Panc1 (cell line): ENCODE results near the gene C1orf159. TPM values are rescaled to one million over a fixed set of nuclear protein-coding genes. Genes with fewer than 3 reads are reported as not detected.

Experiments used
- ATAC-seq: fragments of 200-7000 bp; cut with Tn5 transposase; 2 replicates; pipeline ENCODE4 v1.9.1; 2020; ENCODE audit warnings: mild to moderate bottlenecking, moderate library complexity
- BruUV-seq: library from RNA; stranded (reverse); fragments of 400-500 nt; replicated peaks from 2 replicates; lab custom pipeline; 2021; lab: Mats Ljungman, UMichigan
- CTCF ChIA-PET: fragments of 300-600 bp; sonication (Branson Sonifier 250); formaldehyde crosslinking; loops from one replicate; lab custom pipeline; 2022; ENCODE audit warnings: antibody characterized with exemption; lab: Charles Lee
- POLR2A ChIA-PET: fragments of 300-600 bp; sonication (Branson Sonifier 250); formaldehyde crosslinking; loops from one replicate; lab custom pipeline; 2022; ENCODE audit warnings: antibody characterized with exemption; lab: Charles Lee
- DNase-seq: peaks from one replicate; pipeline ENCODE4 v3.0.0-alpha.2; 2010; ENCODE audit warnings: low read depth, low spot score
- H3K27ac ChIP-seq: 2 replicates; pipeline ENCODE4 v1.5.1; 2011; ENCODE audit warnings: mild to moderate bottlenecking, low read length, inconsistent platforms
- H3K27me3 ChIP-seq: fragments of 200-500 bp; sonication (Bioruptor generic); 2 replicates; pipeline ENCODE4 v1.6.0; 2014; ENCODE audit warnings: low read length, inconsistent platforms; ENCODE audit not compliant: control insufficient read depth, insufficient read depth
- H3K36me3 ChIP-seq: fragments of 200-500 bp; sonication (Bioruptor generic); 2 replicates; pipeline ENCODE4 v1.5.1; 2014; ENCODE audit warnings: inconsistent platforms, mild to moderate bottlenecking, low read length, moderate library complexity; ENCODE audit not compliant: control insufficient read depth, insufficient read depth
- H3K4me1 ChIP-seq: 2 replicates; pipeline ENCODE4 v1.5.1; 2011; ENCODE audit warnings: inconsistent platforms, mild to moderate bottlenecking, low read length, moderate library complexity; ENCODE audit not compliant: control insufficient read depth, insufficient read depth
- H3K4me3 ChIP-seq, 2 experiments: 2 replicates each; pipeline ENCODE4 v1.5.1; 2011 to 2012; ENCODE audit warnings: low read depth in 2 of 2, low read length in 2 of 2, mild to moderate bottlenecking in 2 of 2, inconsistent platforms in 1 of 2, moderate library complexity in 1 of 2
- H3K9me3 ChIP-seq: fragments of 200-500 bp; sonication (Bioruptor generic); 2 replicates; pipeline ENCODE4 v1.5.1; 2014; ENCODE audit warnings: low read depth, mild to moderate bottlenecking, inconsistent platforms, low read length, moderate library complexity; ENCODE audit not compliant: control insufficient read depth, insufficient read depth
- POLR2AphosphoS5 ChIP-seq: IDR thresholded peaks from 2 replicates; pipeline ENCODE4 v1.6.1; 2012; ENCODE audit warnings: mild to moderate bottlenecking, low read depth, low read length, moderate library complexity
- SIN3A ChIP-seq: IDR thresholded peaks from 2 replicates; pipeline ENCODE4 v1.6.1; 2012; ENCODE audit warnings: low read depth, mild to moderate bottlenecking, low read length, moderate library complexity, borderline replicate concordance; ENCODE audit not compliant: insufficient read depth
- TCF7L2 ChIP-seq: IDR thresholded peaks from 2 replicates; pipeline ENCODE4 v1.6.1; 2011; ENCODE audit warnings: mild to moderate bottlenecking, low read depth, low read length, inconsistent platforms
- in situ Hi-C: cut with HindIII; loops from 2 replicates; pipeline ENCODE4 v1.10.0; 2016; ENCODE audit warnings: low sequenced_read_pairs, low pct_unique_long_range_greater_than_20kb
- intact Hi-C: fragments of 100-400 bp; cut with micrococcal nuclease; formaldehyde crosslinking; loops from one replicate; pipeline ENCODE4 v1.10.0; 2022; ENCODE audit not compliant: unreplicated experiment
- total RNA-seq: library from RNA; stranded (reverse); gene quantifications from one replicate; pipeline ENCODE4 v1.2.1, GENCODE V29; 2021; ENCODE audit not compliant: unreplicated experiment
- TF ChIP-seq, protein P1 (sequence below), 2 experiments: IDR thresholded peaks; 2 replicates each; pipeline ENCODE4 v1.6.1; 2011 to 2012; ENCODE audit warnings: low read depth in 2 of 2, control low read depth in 1 of 2, low read length in 1 of 2, mild to moderate bottlenecking in 1 of 2, moderate library complexity in 1 of 2; ENCODE audit not compliant: insufficient read depth in 1 of 2
- TF ChIP-seq, protein P2 (sequence below): fragments of 450-650 bp; IDR thresholded peaks from 2 replicates; pipeline ENCODE4 v1.5.1; 2017; ENCODE audit warnings: mild to moderate bottlenecking

The C1orf159 gene
- total RNA-seq, 1 experiment from 2014 or later: 28.8 TPM

DNA sequence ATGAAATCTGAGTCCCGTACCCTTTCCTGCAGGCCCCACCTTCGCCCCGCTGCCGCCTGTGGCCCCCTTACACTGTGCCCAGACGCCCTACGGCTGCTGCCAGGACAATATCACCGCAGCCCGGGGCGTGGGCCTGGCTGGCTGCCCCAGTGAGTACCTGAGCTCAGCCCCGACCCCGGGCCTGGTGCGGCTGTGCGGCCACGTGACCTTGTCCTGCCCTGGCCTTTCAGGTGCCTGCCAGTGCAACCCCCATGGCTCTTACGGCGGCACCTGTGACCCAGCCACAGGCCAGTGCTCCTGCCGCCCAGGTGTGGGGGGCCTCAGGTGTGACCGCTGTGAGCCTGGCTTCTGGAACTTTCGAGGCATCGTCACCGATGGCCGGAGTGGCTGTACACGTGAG lies 70.8 kb downstream of the C1orf159 start:
- ATAC-seq (no peak), DNase-seq (no peak)
- H3K4me3 ChIP-seq: no peak overlapping the region
- in situ Hi-C loops: no loop called here
- no TSS peak for BruUV-seq
- H3K36me3 ChIP-seq: no peaks in the 10 kb centered on the region
- no peaks in the 10 kb centered on the region for H3K27me3 ChIP-seq
- intact Hi-C loops: no loop called here
- H3K27ac ChIP-seq: no peak overlapping the region
- ChIA-PET POLR2A (no interaction called here), CTCF (no interaction called here)
- no peaks in the 10 kb centered on the region for H3K9me3 ChIP-seq
- peaks cover 1% of the 10 kb centered on the region; the same call in 1 of the 2 replicates for H3K4me1 ChIP-seq
- TF ChIP-seq, protein P1, sequence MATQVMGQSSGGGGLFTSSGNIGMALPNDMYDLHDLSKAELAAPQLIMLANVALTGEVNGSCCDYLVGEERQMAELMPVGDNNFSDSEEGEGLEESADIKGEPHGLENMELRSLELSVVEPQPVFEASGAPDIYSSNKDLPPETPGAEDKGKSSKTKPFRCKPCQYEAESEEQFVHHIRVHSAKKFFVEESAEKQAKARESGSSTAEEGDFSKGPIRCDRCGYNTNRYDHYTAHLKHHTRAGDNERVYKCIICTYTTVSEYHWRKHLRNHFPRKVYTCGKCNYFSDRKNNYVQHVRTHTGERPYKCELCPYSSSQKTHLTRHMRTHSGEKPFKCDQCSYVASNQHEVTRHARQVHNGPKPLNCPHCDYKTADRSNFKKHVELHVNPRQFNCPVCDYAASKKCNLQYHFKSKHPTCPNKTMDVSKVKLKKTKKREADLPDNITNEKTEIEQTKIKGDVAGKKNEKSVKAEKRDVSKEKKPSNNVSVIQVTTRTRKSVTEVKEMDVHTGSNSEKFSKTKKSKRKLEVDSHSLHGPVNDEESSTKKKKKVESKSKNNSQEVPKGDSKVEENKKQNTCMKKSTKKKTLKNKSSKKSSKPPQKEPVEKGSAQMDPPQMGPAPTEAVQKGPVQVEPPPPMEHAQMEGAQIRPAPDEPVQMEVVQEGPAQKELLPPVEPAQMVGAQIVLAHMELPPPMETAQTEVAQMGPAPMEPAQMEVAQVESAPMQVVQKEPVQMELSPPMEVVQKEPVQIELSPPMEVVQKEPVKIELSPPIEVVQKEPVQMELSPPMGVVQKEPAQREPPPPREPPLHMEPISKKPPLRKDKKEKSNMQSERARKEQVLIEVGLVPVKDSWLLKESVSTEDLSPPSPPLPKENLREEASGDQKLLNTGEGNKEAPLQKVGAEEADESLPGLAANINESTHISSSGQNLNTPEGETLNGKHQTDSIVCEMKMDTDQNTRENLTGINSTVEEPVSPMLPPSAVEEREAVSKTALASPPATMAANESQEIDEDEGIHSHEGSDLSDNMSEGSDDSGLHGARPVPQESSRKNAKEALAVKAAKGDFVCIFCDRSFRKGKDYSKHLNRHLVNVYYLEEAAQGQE (IDR thresholded peaks at IDR 0.05; ENCODE audit: insufficient read depth in 1 of 2, low read depth in 2 of 2, low read length in 1 of 2): no peak
- TF ChIP-seq SIN3A (no peak), TCF7L2 (no peak), POLR2AphosphoS5 (no peak)
- TF ChIP-seq, protein P2, sequence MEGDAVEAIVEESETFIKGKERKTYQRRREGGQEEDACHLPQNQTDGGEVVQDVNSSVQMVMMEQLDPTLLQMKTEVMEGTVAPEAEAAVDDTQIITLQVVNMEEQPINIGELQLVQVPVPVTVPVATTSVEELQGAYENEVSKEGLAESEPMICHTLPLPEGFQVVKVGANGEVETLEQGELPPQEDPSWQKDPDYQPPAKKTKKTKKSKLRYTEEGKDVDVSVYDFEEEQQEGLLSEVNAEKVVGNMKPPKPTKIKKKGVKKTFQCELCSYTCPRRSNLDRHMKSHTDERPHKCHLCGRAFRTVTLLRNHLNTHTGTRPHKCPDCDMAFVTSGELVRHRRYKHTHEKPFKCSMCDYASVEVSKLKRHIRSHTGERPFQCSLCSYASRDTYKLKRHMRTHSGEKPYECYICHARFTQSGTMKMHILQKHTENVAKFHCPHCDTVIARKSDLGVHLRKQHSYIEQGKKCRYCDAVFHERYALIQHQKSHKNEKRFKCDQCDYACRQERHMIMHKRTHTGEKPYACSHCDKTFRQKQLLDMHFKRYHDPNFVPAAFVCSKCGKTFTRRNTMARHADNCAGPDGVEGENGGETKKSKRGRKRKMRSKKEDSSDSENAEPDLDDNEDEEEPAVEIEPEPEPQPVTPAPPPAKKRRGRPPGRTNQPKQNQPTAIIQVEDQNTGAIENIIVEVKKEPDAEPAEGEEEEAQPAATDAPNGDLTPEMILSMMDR: no peak

DNA sequence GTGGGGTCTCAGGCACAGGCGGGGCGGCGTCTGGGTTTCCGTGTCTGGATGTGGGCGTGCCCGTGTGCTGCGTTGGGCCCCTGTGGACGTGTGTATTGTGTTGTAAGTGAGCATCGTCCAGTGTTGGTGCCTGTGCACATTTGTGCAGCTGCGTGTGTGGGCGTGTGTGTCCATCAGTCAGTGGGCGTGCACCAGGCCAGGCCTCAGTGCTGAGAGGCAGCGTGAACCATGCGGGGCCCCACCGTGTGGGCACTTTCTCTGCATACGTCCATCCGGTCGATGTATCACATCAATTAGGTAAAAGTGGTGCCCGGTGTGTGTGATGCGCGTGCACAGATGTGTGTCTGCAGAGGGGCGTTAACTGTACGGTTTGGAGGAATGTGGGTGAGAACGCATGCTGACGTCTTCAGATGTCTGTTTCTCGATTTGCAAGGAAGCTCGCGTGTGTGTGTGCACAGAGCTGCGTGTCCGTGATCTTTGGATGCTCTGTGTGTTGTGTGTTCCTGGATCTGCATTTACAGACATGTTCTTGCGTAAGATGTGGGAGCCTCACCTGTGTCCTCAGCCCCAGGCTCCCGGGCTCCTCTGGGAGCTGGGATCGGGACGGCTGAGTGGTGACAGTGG lies 71.3 kb downstream of the C1orf159 start:
- TF ChIP-seq, protein P2: no peak
- TF ChIP-seq POLR2AphosphoS5 (no peak), SIN3A (no peak), TCF7L2 (no peak)
- TF ChIP-seq, protein P1 (IDR thresholded peaks at IDR 0.05; ENCODE audit: insufficient read depth in 1 of 2, low read depth in 2 of 2, low read length in 1 of 2): no peak
- ChIA-PET POLR2A (no interaction called here), CTCF (no interaction called here)
- H3K9me3 ChIP-seq: no peaks in the 10 kb centered on the region
- no peaks in the 10 kb centered on the region for H3K36me3 ChIP-seq
- DNase-seq (no peak), ATAC-seq (no peak)
- no TSS peak for BruUV-seq
- intact Hi-C loops (no loop called here), in situ Hi-C loops (no loop called here)
- H3K27me3 ChIP-seq: no peaks in the 10 kb centered on the region
- peaks cover 4% of the 10 kb centered on the region; the same call in 1 of the 2 replicates for H3K4me1 ChIP-seq
- H3K27ac ChIP-seq: no peak overlapping the region
- no peak overlapping the region for H3K4me3 ChIP-seq
